HG02588 (cell line): Measurements from ENCODE around the gene NOTCH2NLA.
"Not testable (repeated sequence)": the region's sequence is repeated elsewhere in the genome, so short reads cannot be mapped to it uniquely, and the experiment has no call there.

ENCODE experiments used
- ATAC-seq: cut with Tn5 transposase; IDR thresholded peaks from one replicate; pipeline ENCODE4 v1.9.1; 2021; ENCODE audit warnings: mild to moderate bottlenecking, moderate library complexity; ENCODE audit not compliant: unreplicated experiment

The NOTCH2NLA gene

DNA sequence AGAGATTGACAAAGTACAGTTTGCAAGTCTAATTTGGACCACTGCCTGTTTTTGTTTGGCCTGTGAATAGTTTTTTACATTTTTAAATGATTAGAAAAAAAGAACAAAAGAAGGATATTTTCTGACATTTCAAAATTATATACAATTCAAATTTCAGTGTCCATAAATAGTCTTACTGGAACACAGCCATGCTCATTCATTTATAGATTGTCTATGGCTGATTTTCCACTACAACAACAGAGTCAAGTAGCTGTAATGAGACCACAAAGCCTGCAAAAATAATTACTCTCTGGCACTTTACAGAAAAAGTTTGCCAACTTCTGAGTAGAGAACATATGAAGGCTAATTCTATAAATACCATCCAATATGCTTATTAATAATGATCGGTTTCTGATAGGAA lies 61.1 kb downstream of the NOTCH2NLA start:
- ATAC-seq: not testable (repeated sequence)

DNA sequence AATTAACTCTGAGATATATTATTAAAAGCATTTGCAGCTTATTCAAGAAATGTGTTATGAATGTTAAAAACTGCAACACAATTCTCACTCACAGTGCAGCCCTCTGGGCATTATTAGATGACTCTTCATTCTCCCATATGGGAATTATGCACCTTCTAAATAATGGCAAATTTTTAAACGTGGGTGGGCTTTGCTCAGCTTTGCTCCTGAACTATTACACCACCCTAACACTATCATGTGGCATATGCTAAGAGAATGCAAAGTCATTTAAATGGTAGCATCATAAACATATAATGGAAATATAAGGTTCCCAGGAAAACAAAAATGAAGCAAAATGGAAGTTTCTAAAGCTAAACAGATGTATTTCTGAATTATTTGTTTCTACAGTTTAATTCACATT lies 61.5 kb downstream of the NOTCH2NLA start:
- ATAC-seq: not testable (repeated sequence)

GRCh38 chr1:146144465-146144864 lies 84.4 kb downstream of the NOTCH2NLA start, which contains the start of gene NBPF10:
Gene NBPF10, minus strand, starts transcription at chr1:146144804. Its CDS starts 35 bp downstream, at chr1:146144769.
- not testable (repeated sequence) for ATAC-seq
